GM12878 (cell line): ENCODE results near the gene PTPRN2. TPM values are rescaled to one million over a fixed set of nuclear protein-coding genes. Genes with fewer than 3 reads are reported as not detected.

ENCODE experiments used
- ATAC-seq: fragments of 200-7000 bp; cut with Tn5 transposase; 3 replicates; pipeline ENCODE4 v1.9.1; 2020; ENCODE audit warnings: mild to moderate bottlenecking, moderate library complexity
- BruUV-seq: library from RNA; stranded (reverse); fragments of 400-500 nt; replicated peaks from 2 replicates; lab custom pipeline; 2021; lab: Mats Ljungman, UMichigan
- CTCF ChIA-PET: fragments of 300-600 bp; sonication (Branson Sonifier 250); formaldehyde crosslinking; extraction: SDS; loops from one replicate; lab custom pipeline; 2021; ENCODE audit warnings: inconsistent platforms; lab: Yijun Ruan, JAX
- POLR2A ChIA-PET: fragments of 350-600 bp; formaldehyde crosslinking; extraction: SDS; loops from one replicate; lab custom pipeline; 2021; ENCODE audit warnings: inconsistent platforms; lab: Charles Lee
- RAD21 ChIA-PET: fragments of 300-600 bp; sonication (Branson Sonifier 250); formaldehyde crosslinking; loops from one replicate; lab custom pipeline; 2023; ENCODE audit warnings: antibody characterized with exemption; ENCODE audit not compliant: unreplicated experiment; lab: Charles Lee
- SMC1A ChIA-PET: fragments of 300-600 bp; sonication (Branson Sonifier 250); formaldehyde crosslinking; loops from one replicate; lab custom pipeline; 2023; ENCODE audit not compliant: unreplicated experiment, uncharacterized antibody; lab: Charles Lee
- DNase-seq: peaks from one replicate; pipeline ENCODE4 v3.0.0-alpha.2; 2011; ENCODE audit warnings: low read depth, low spot score
- FAIRE-seq: peaks from 3 replicates; lab custom pipeline; 2011; peaks lifted over from hg19 to GRCh38; lab: Jason Lieb, UNC
- H2AFZ ChIP-seq: 2 replicates; pipeline ENCODE4 v1.6.0; 2011; ENCODE audit warnings: low read depth, low read length, control low read depth; ENCODE audit not compliant: control insufficient read depth
- H3K27ac ChIP-seq: 2 replicates; pipeline ENCODE4 v1.5.1; 2011; ENCODE audit warnings: control low read depth; ENCODE audit not compliant: control insufficient read depth, insufficient read depth
- H3K27me3 ChIP-seq, 2 experiments: replicated peaks in 1 of 2; 2 replicates each; pipeline versions ENCODE4 v1.6.0 to v1.6.1; 2011; ENCODE audit warnings: low read length in 1 of 2; ENCODE audit not compliant: control insufficient read depth in 2 of 2, insufficient read depth in 2 of 2
- H3K36me3 ChIP-seq, 2 experiments: 2 replicates each; pipeline ENCODE4 v1.5.1; 2011; ENCODE audit warnings: low read length in 1 of 2; ENCODE audit not compliant: control insufficient read depth in 2 of 2, insufficient read depth in 2 of 2
- H3K4me1 ChIP-seq: 2 replicates; pipeline ENCODE4 v1.6.1; 2011; ENCODE audit warnings: mild to moderate bottlenecking, low read length, moderate library complexity, mixed read lengths; ENCODE audit not compliant: control insufficient read depth, insufficient read depth
- H3K4me2 ChIP-seq: 2 replicates; pipeline ENCODE4 v1.6.0; 2011; ENCODE audit warnings: control low read depth; ENCODE audit not compliant: control insufficient read depth, insufficient read depth
- H3K4me3 ChIP-seq: fragments of 200-600 bp; sonication (generic); 2 replicates; pipeline ENCODE4 v1.5.1; 2016
- H3K79me2 ChIP-seq: 2 replicates; pipeline ENCODE4 v1.6.0; 2011; ENCODE audit warnings: low read length; ENCODE audit not compliant: control insufficient read depth, insufficient read depth
- H3K9ac ChIP-seq: 2 replicates; pipeline ENCODE4 v1.8.0; 2011; ENCODE audit warnings: low read length, control low read depth, mixed read lengths; ENCODE audit not compliant: control insufficient read depth, insufficient read depth
- H3K9me3 ChIP-seq: replicated peaks from 3 replicates; pipeline ENCODE4 v1.5.1; 2011; ENCODE audit warnings: mild to moderate bottlenecking, low read length; ENCODE audit not compliant: control insufficient read depth, insufficient read depth
- H4K20me1 ChIP-seq: 2 replicates; pipeline ENCODE4 v1.6.0; 2011; ENCODE audit not compliant: control insufficient read depth, insufficient read depth
- CEBPB ChIP-seq, 2 experiments: fragments of 150-350 bp in 1 of 2; IDR thresholded peaks; 2 replicates each; pipeline ENCODE4 v1.6.1; 2012 to 2014; ENCODE audit warnings: low read depth in 2 of 2, low read length in 2 of 2, borderline replicate concordance in 1 of 2, inconsistent platforms in 1 of 2
- CREM ChIP-seq: IDR thresholded peaks from 2 replicates; pipeline ENCODE4 v1.6.1; 2014; ENCODE audit warnings: antibody characterized with exemption, low read depth
- MAX ChIP-seq: IDR thresholded peaks from 2 replicates; pipeline ENCODE4 v1.6.1; 2012; ENCODE audit warnings: low read depth, low read length, improper control_type of control experiment
- MTA2 ChIP-seq: fragments of 450-650 bp; IDR thresholded peaks from 2 replicates; pipeline ENCODE4 v1.6.1; 2016; ENCODE audit warnings: low read depth, mild to moderate bottlenecking, moderate library complexity
- NR2C1 ChIP-seq: fragments of 450-650 bp; IDR thresholded peaks from 2 replicates; pipeline ENCODE4 v1.6.1; 2017; ENCODE audit warnings: antibody characterized with exemption, mild to moderate bottlenecking, moderate library complexity
- RB1 ChIP-seq: fragments of 450-650 bp; formaldehyde crosslinking; IDR thresholded peaks from 2 replicates; pipeline ENCODE4 v1.6.1; 2017; ENCODE audit warnings: mild to moderate bottlenecking, borderline replicate concordance
- SMAD1 ChIP-seq: fragments of 450-650 bp; IDR thresholded peaks from 2 replicates; pipeline ENCODE4 v1.6.1; 2018; ENCODE audit warnings: mild to moderate bottlenecking, low read depth; ENCODE audit not compliant: partially characterized antibody
- SMARCA5 ChIP-seq: fragments of 450-650 bp; IDR thresholded peaks from 2 replicates; pipeline ENCODE4 v1.6.1; 2017; ENCODE audit warnings: mild to moderate bottlenecking
- WGBS: methylation state at CpG from one replicate; pipeline ENCODE4 v1.1.6; 2016; ENCODE audit warnings: low lambda C conversion rate; ENCODE audit not compliant: insufficient replicate concordance, insufficient coverage; ENCODE audit errors: missing lambda C conversion rate; 5-methylcytosine and 5-hydroxymethylcytosine counted together
- in situ Hi-C: fragments of 300-500 bp; cut with MboI; formaldehyde crosslinking; loops from 9 replicates; pipeline ENCODE4 v1.14.3; 2018; ENCODE audit warnings: mixed read lengths
- intact Hi-C: fragments of 100-400 bp; cut with micrococcal nuclease; formaldehyde crosslinking; loops from one replicate; pipeline ENCODE4 v1.14.2; 2022; ENCODE audit not compliant: unreplicated experiment
- polyA plus RNA-seq, 11 experiments: library from polyadenylated mRNA; depleted of rRNA in 4 of 11; unstranded in 6 of 11; stranded (reverse) in 5 of 11; fragments of >200 nt; fragmentation: Nextera tagmentation in 4 of 11; fragmentation: Illumina TruSeq in 1 of 11; extraction: Ambion mirVana in 4 of 11; extraction: Trizol in 1 of 11; gene quantifications; 1 replicate in 1 of 11; 2 replicates in 10 of 11; pipeline versions ENCODE4 v1.2.1 to v1.2.3, GENCODE V29; 2011 to 2016; ENCODE audit warnings: inconsistent platforms in 2 of 11, missing spikeins in 2 of 11, low read depth in 1 of 11
- total RNA-seq, 4 experiments: library from RNA; depleted of rRNA in 3 of 4; stranded (reverse); fragments of >200 nt in 3 of 4; fragmentation: Illumina TruSeq in 1 of 4; extraction: Trizol in 1 of 4; gene quantifications; 2 replicates each; pipeline versions ENCODE4 v1.2.1 to v1.2.3, GENCODE V29; 2013 to 2021
- TF ChIP-seq, protein P1 (sequence below), 3 experiments: IDR thresholded peaks in 2 of 3; conservative IDR thresholded peaks in 1 of 3; 2 replicates each; pipeline ENCODE4 v1.5.1; 2011; ENCODE audit warnings: low read depth in 3 of 3, low read length in 3 of 3, mild to moderate bottlenecking in 3 of 3, control low read depth in 2 of 3, moderate library complexity in 2 of 3, inconsistent platforms in 1 of 3, mixed read lengths in 1 of 3; ENCODE audit not compliant: control insufficient read depth in 2 of 3, insufficient read depth in 1 of 3; ENCODE audit errors: extremely low read depth in 1 of 3
- TF ChIP-seq, protein P2 (sequence below): fragments of 450-650 bp; IDR thresholded peaks from 2 replicates; pipeline ENCODE4 v1.6.1; 2016; ENCODE audit warnings: mild to moderate bottlenecking

The PTPRN2 gene
- total and polyA plus RNA-seq, 10 of the 15 experiments (the other 5 are each of a cell fraction or from before 2014, with no cell fraction given): 5.4 TPM; not detected in 9

GRCh38 chr7:157775021-157775559, 812.5 kb downstream of the PTPRN2 start:
- no peaks in the 10 kb centered on the region for H4K20me1 ChIP-seq
- SMC1A ChIA-PET: no interaction called here
- no peak overlapping the region for H3K9ac ChIP-seq
- no peaks in the 10 kb centered on the region for H3K36me3 ChIP-seq
- no peak for ATAC-seq
- in situ Hi-C loops (no loop called here), intact Hi-C loops (no loop called here)
- 45% methylated on average over 25 of the region's 25 CpGs for WGBS
- TF ChIP-seq CREM (no peak), MAX (no peak), MTA2 (no peak), RB1 (no peak), CEBPB (IDR thresholded peaks at IDR 0.05; ENCODE audit: borderline replicate concordance in 1 of 2, low read depth in 2 of 2, low read length in 2 of 2) (no peak), SMARCA5 (no peak), NR2C1 (no peak), SMAD1 (no peak)
- TF ChIP-seq, protein P1, sequence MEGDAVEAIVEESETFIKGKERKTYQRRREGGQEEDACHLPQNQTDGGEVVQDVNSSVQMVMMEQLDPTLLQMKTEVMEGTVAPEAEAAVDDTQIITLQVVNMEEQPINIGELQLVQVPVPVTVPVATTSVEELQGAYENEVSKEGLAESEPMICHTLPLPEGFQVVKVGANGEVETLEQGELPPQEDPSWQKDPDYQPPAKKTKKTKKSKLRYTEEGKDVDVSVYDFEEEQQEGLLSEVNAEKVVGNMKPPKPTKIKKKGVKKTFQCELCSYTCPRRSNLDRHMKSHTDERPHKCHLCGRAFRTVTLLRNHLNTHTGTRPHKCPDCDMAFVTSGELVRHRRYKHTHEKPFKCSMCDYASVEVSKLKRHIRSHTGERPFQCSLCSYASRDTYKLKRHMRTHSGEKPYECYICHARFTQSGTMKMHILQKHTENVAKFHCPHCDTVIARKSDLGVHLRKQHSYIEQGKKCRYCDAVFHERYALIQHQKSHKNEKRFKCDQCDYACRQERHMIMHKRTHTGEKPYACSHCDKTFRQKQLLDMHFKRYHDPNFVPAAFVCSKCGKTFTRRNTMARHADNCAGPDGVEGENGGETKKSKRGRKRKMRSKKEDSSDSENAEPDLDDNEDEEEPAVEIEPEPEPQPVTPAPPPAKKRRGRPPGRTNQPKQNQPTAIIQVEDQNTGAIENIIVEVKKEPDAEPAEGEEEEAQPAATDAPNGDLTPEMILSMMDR (IDR thresholded peaks at IDR 0.05 in 2 of 3, conservative IDR thresholded peaks at IDR 0.05 in 1 of 3; ENCODE audit: control insufficient read depth in 2 of 3, extremely low read depth in 1 of 3, insufficient read depth in 1 of 3, low read depth in 3 of 3, low read length in 3 of 3): no peak
- TF ChIP-seq, protein P2, sequence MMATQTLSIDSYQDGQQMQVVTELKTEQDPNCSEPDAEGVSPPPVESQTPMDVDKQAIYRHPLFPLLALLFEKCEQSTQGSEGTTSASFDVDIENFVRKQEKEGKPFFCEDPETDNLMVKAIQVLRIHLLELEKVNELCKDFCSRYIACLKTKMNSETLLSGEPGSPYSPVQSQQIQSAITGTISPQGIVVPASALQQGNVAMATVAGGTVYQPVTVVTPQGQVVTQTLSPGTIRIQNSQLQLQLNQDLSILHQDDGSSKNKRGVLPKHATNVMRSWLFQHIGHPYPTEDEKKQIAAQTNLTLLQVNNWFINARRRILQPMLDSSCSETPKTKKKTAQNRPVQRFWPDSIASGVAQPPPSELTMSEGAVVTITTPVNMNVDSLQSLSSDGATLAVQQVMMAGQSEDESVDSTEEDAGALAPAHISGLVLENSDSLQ: no peak
- no peak overlapping the region for H3K27ac ChIP-seq
- POLR2A ChIA-PET: no interaction called here
- H3K4me1 ChIP-seq: no peaks in the 10 kb centered on the region
- H3K27me3 ChIP-seq: no peaks in the 10 kb centered on the region
- no TSS peak for BruUV-seq
- no peak for FAIRE-seq
- H3K4me3 ChIP-seq: no peak overlapping the region
- RAD21 ChIA-PET: no interaction called here
- no peak for DNase-seq
- no peak overlapping the region for H3K4me2 ChIP-seq
- no peak overlapping the region for H2AFZ ChIP-seq
- H3K79me2 ChIP-seq: no peaks in the 10 kb centered on the region
- CTCF ChIA-PET: no interaction called here
- H3K9me3 ChIP-seq: no peaks in the 10 kb centered on the region; the same call in 2 of the 3 replicates
